Globus pallidus (tissue), 1 donor: ENCODE results near the gene EEF1AKMT1.

Experiments used
- DNase-seq: peaks from one replicate; pipeline ENCODE4 v3.0.0-alpha.2; 2015; ENCODE audit warnings: low spot score

Gene EEF1AKMT1

GRCh38 chr13:20773194-20774080 is at the start of gene EEF1AKMT1:
Gene EEF1AKMT1, minus strand, starts transcription at chr13:20773961. Its CDS starts 16,363 bp downstream, at chr13:20757598.
- DNase-seq: peak; percentile 86

GRCh38 chr13:20823071-20823470 is 49.3 kb upstream of the EEF1AKMT1 start:
- DNase-seq: no peak

GRCh38 chr13:20822406-20822805 is 48.6 kb upstream of the EEF1AKMT1 start:
- DNase-seq: no peak

- DNase-seq: no peak
Observed at GRCh38 chr13:20819715-20820114, 46.0 kb upstream of the EEF1AKMT1 start.

- no peak for DNase-seq
Observed at GRCh38 chr13:20815464-20815863, 41.7 kb upstream of the EEF1AKMT1 start.

- DNase-seq: no peak
Observed at GRCh38 chr13:20814224-20814910, 40.6 kb upstream of the EEF1AKMT1 start.

- no peak for DNase-seq
Observed at GRCh38 chr13:20812890-20813289, 39.1 kb upstream of the EEF1AKMT1 start.

- no peak for DNase-seq
Observed at GRCh38 chr13:20810808-20811207, 37.0 kb upstream of the EEF1AKMT1 start.

- no peak for DNase-seq
Observed at GRCh38 chr13:20808874-20809273, 35.1 kb upstream of the EEF1AKMT1 start.

GRCh38 chr13:20803180-20803965 is 29.6 kb upstream of the EEF1AKMT1 start:
- no peak for DNase-seq

GRCh38 chr13:20801707-20802106 is 27.9 kb upstream of the EEF1AKMT1 start:
- no peak for DNase-seq

- DNase-seq: no peak
Observed at GRCh38 chr13:20799726-20800416, 26.1 kb upstream of the EEF1AKMT1 start.

- DNase-seq: no peak
Observed at GRCh38 chr13:20798027-20798426, 24.3 kb upstream of the EEF1AKMT1 start.

GRCh38 chr13:20796791-20797508 is 23.2 kb upstream of the EEF1AKMT1 start:
- no peak for DNase-seq

GRCh38 chr13:20789665-20790064 is 15.9 kb upstream of the EEF1AKMT1 start:
- no peak for DNase-seq

- DNase-seq: no peak
Observed at GRCh38 chr13:20788312-20788711, 14.6 kb upstream of the EEF1AKMT1 start.

- no peak for DNase-seq
Observed at GRCh38 chr13:20787180-20787579, 13.4 kb upstream of the EEF1AKMT1 start.

GRCh38 chr13:20782116-20782708 is 8.5 kb upstream of the EEF1AKMT1 start:
- no peak for DNase-seq

- DNase-seq: no peak
Observed at GRCh38 chr13:20780317-20780716, 6.6 kb upstream of the EEF1AKMT1 start.

GRCh38 chr13:20779405-20779804 is 5.6 kb upstream of the EEF1AKMT1 start:
- no peak for DNase-seq

GRCh38 chr13:20778311-20778710 is 4.5 kb upstream of the EEF1AKMT1 start:
- DNase-seq: no peak
